ENCODE measurements around the gene TRMT2A. TPM values are rescaled to one million over a fixed set of nuclear protein-coding genes. Genes with fewer than 3 reads are reported as not detected.

TRMT2A gene
- total and polyA plus RNA-seq, 2 of the 8 experiments (the other 6 are each of a cell fraction or from before 2014, with no cell fraction given) = 44.9 to 50.3 TPM

DNA sequence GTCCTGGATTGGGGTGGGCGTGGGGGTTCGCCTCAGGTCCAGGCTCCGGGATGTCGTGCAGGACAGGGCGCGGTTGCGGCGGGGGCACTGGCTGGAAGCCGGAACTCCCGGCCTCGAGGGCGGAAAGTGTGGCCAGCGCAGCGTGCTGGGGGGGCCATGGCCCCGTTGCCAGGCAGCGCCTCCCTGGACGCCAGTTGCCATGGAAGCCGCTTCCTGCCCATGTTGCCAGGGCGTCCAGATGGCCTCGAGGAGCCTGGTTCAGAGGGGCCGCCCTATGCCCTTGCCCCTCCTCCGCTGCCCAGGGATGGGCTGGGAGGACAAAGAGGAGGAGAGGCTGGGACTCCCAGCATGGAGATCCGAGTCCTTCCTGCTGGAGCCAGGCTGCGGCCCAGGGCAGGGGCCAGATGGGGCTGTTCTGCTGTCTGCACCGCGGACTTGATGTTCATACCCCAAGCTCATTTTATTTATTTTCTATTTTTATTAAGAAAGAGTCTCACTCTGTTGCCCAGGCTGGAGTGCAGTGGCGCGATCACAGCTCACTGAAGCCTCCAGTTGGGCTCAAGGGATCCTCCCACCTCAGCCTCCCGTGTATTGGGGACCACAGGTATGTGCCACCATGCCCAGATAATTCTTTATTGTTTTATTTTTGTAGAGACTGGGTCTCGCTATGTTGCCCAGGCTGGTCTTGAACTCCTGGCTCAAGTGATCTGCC lies 38.5 kb upstream of the TRMT2A start:
- Histone ChIP-seq H2BK120ac (replicated peaks; ENCODE audit: low read depth, low read length) (no peak overlapping the region), H4K8ac (ENCODE audit: extremely low read depth, insufficient read depth, low read length) (no peak overlapping the region; the same call in 1 of the 2 replicates), H3K79me1 (ENCODE audit: low read depth, low read length) (no peaks in the 10 kb centered on the region), H3K4me2 (ENCODE audit: insufficient read depth in 1 of 2, low read depth in 2 of 2, low read length in 2 of 2) (no peak overlapping the region), H3K56ac (replicated peaks; ENCODE audit: insufficient read length, low read depth, low read length) (no peak overlapping the region), H2AK5ac (ENCODE audit: low read depth, low read length) (no peak overlapping the region), H3K4me3 (ENCODE audit: extremely low read depth in 1 of 4, insufficient read depth in 2 of 4, low read depth in 3 of 4, low read length in 4 of 4) (no peak overlapping the region), H3K27me3 (replicated peaks in 1 of 4; ENCODE audit: control insufficient read depth in 3 of 4, extremely low read depth in 1 of 4, insufficient read depth in 3 of 4, low read length in 3 of 4) (no peaks in the 10 kb centered on the region), H3K9ac (replicated peaks in 1 of 4; ENCODE audit: extremely low read depth in 1 of 4, low read depth in 3 of 4, low read length in 3 of 4) (no peak overlapping the region), H3K18ac (ENCODE audit: extremely low read depth, low read length) (no peak overlapping the region), H3K9me3 (ENCODE audit: insufficient read depth in 2 of 2, low read depth in 1 of 2, low read length in 1 of 2) (no peaks in the 10 kb centered on the region), H3K4ac (replicated peaks; ENCODE audit: insufficient read length, low read depth, low read length) (no peak overlapping the region), H3K23ac (ENCODE audit: insufficient read length) (no peak overlapping the region), H3K36me3 (ENCODE audit: control insufficient read depth in 2 of 4, insufficient read depth in 4 of 4, low read length in 3 of 4) (no peaks in the 10 kb centered on the region), H2BK5ac (ENCODE audit: low read depth, low read length) (no peak overlapping the region), H4K20me1 (replicated peaks in 1 of 2; ENCODE audit: control insufficient read depth in 1 of 2, insufficient read depth in 2 of 2, low read length in 2 of 2) (no peaks in the 10 kb centered on the region), H2BK15ac (ENCODE audit: low read length) (no peak overlapping the region), H4K5ac (ENCODE audit: insufficient read length, low read depth, low read length) (no peak overlapping the region), H3K79me2 (ENCODE audit: control insufficient read depth in 1 of 2, insufficient read depth in 2 of 2, low read length in 2 of 2) (no peaks in the 10 kb centered on the region), H2AFZ (ENCODE audit: low read length) (no peak overlapping the region), H2BK20ac (ENCODE audit: low read length) (no peak overlapping the region), H3K27ac (ENCODE audit: low read depth, low read length) (no peak overlapping the region), H4K91ac (replicated peaks; ENCODE audit: insufficient read length, low read length) (no peak overlapping the region), H2BK12ac (ENCODE audit: low read depth, low read length) (no peak overlapping the region), H3K14ac (ENCODE audit: insufficient read length) (no peak overlapping the region), H3K4me1 (replicated peaks in 1 of 4; ENCODE audit: control insufficient read depth in 3 of 4, insufficient read depth in 4 of 4, low read length in 3 of 4) (peaks cover 0 to 7% (median 4%) of the 10 kb centered on the region in 4 experiments; a peak in 4 of 7 replicates), H3K23me2 (ENCODE audit: low read depth, low read length) (no peaks in the 10 kb centered on the region)
- ChIA-PET POLR2A (ENCODE audit: partially characterized antibody) (interaction anchor here (2.4 kb wide), 1 partner anchor 28 kb away, joined by 5 read pairs; no protein-coding TSS in a partner anchor), CTCF (ENCODE audit: partially characterized antibody) (interaction anchor here (1.0 to 7.7 kb wide), 10 partner anchors 11 to 132 kb away, joined by 3 to 98 read pairs (median 10); no protein-coding TSS in a partner anchor)
- FAIRE-seq (no peak), DNase-seq (ENCODE audit: low read depth in 1 of 2, low spot score in 2 of 2) (no peak)
- WGBS, 2 experiments (ENCODE audit: extremely low coverage in 1 of 2, insufficient coverage in 1 of 2, insufficient read length in 1 of 2, insufficient replicate concordance in 2 of 2, low coverage in 1 of 2, low lambda C conversion rate in 2 of 2, missing lambda C conversion rate in 1 of 2) = 91% methylated on average over 21 of the region's 30 CpGs; no CpG with 5 or more reads in 1 of the 2 experiments
- TF ChIP-seq E2F6 (IDR thresholded peaks at IDR 0.05) = no peak
- no peak for TF ChIP-seq CHD2 (IDR thresholded peaks at IDR 0.05; ENCODE audit: low read length)
- no peak for TF ChIP-seq GTF2F1 (IDR thresholded peaks at IDR 0.05; ENCODE audit: borderline replicate concordance, low read depth, low read length)
